Cerebellar cortex (tissue), 1 donor: ENCODE measurements around the gene PLK5.

ENCODE experiments used
- DNase-seq: peaks from one replicate; pipeline ENCODE4 v3.0.0-alpha.2; 2015; ENCODE audit warnings: low spot score

Gene PLK5

DNA sequence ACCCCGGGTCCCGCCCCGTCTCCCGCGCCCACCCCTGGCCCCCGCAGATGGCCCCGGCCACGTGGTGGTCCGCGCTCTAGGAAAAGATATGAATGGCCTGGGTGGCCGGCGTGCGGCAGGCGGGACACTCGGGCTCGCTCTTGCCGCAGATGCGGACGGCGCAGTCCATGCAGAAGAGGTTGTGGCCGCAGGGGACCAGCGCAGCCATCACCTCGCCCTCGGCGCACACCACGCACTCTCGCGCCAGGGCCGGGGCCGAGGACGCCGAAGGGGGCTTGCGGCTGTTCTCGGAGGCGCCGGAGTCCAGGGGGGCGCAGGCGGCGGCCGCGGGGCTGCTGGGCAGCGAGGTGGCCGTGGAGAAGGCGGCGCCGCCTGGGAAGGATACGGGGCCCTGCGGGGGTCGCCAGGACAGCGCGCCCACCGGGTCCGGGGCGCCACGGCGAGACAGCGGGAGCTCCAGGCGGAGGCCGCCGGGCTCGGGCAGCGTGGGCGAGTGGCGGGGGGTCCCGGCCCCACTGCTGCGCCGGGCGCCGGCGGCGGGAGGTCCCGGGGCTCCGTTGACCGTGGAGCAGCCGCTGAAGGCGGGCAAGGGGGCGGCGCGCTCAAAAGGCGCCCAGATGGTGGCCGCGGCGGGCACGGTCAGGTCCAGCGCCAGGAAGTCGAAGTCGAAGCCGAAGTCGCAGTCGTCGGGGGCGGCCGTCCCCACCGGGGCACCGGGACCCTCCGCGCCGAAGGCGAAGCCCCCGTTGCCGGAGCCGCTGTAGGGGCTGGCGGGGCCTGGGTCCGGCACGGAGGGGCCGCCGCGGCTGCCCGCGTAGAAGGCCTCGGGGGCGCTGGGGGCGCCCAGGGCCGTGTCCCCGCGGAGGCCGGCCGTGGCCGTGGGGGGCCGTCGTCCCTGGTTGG is 31.9 kb downstream of the PLK5 start:
- DNase-seq: no peak

GRCh38 chr19:1556390-1557070 is 32.7 kb downstream of the PLK5 start:
- no peak for DNase-seq

DNA sequence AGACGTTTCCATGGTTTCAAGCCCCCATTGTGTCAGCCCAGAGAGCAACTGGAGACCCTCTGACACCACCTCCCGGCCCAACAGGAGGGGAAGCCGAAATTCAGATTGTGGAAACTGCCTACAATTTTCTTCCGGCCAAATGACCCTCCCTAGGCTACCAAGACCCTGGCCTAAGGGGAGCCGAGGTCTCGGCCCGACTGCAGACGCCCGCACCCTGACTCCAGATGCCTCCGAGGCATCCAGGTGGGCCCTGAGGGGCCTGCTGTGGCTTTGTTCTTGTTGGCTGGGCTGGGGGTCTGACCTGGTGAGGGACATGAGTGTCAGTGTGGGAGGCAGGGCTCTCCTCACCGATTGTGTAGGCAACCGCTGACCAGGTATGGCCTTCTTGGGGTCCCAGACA is 34.7 kb downstream of the PLK5 start:
- no peak for DNase-seq

GRCh38 chr19:1560286-1560882 is 36.5 kb downstream of the PLK5 start:
- no peak for DNase-seq

DNA sequence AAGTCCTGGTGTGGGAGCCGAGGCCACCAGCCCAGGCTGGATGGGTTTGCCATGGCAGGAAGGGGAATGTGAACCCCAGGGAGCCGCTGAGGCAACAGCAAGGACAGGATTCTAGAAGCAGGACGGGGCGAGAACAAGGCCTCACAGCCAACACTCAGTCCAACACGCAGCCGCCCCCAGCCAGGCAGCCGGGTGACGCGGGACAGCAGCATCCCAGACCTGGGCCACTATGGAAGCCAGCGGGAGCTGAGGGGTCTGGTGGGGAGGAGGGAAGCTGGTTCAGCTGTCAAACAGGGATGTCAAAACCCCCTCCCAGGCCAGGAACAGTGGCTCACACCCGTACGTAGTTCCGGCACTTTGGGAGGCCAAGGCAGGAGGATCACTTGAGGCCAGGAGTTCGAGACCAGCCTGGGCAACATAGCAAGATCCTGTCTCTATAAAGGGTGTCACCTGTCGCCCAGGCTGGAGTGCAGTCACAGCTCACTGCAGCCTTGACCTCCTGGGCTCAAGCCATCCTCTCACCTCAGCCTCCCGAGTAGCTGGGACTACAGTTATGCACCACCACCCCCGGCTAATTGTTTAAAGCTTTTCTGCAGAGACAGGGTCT is 37.5 kb downstream of the PLK5 start:
- no peak for DNase-seq

DNA sequence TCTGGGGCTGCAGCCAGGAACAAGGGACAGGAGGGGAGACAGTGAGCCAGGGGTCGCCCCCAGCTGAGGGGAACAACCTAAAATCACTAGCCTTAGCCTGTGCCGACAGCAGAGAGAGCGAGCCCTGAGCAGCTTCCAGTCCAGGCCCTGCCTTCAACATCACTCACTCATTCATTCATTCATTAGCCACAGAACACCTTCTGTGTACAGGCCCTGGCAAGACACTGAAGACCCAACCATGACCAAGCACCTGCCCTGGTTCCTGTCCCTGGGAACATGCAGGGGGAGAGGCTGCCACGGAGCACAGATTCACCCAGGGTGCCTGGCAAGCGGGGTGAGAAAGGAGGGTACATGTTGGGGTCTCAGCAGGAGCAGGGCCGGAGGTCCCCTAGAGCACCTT is 39.4 kb downstream of the PLK5 start:
- no peak for DNase-seq

DNA sequence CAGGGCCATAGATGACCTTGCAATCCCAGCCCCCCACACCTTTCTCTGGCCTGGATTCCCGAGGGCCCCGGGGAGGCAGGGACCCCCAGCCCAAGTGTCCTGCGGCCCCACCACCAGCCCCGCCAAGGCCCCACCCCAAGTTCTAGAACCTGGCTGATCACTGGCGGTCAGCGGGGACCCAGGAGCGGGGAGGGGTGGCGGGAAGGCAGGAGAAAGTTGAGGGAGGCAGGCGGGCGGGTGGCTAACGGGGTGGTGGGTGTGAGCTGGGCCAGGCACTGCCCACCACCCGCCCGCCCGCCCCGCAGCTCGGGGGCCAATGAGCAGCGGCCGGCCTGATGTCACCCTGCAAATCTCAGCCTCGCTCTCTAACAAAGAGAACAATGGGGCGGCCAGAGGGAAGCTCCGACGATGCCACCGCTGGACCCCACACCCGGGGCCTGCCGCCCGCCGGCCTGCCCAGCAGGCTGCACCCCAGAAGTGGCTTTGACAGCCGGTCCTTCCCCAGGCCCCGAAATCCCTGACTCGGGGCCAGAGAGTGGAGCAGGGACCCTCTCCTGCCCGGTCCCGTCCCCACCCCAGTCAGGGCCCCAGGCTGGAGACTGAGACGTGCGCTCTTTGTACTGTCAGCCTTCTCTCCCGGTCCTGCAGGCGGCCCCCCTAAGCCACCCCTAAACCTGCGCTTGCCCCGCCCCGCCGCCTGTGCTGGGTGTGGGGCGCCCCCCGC is 42.7 kb downstream of the PLK5 start:
- peak; percentile 67 for DNase-seq

DNA sequence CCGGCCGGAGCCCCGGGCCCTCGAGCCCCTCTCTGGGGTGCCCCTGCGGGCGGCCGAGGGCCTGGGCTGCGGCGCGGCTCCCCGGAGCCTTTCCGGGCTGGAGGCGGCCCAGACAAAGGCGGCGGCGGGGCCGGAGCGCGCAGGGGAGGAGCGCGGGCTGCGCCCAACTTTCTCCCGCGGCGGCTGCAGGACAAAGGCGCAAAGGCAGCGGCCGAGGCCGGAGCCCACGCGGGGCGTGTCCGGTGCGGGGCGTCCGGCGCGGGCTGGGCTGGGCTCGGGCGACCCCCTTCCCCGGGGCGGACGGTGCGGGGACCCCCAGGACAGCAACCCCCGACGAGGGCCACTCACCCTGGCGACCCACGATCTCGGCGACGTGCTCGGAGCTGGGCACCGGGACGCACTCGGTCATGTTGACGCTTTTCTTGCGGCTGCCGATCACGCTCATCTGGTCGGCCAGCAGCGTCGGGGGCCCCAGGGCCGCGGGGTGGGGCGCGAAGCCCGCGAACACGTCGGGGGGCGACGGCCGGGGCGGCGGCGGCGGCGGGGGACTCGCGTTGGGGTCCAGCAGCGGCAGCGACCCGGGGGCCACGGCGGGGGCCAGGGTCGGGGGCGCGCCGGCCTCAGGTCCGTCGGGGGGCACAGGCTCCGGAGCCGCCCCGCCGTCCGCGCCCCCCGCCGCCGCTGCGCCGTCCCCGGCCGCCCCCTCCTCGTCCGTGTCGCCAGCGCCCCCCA is 43.4 kb downstream of the PLK5 start:
- no peak for DNase-seq

GRCh38 chr19:1567848-1568227 is 44.0 kb downstream of the PLK5 start:
- no peak for DNase-seq

DNA sequence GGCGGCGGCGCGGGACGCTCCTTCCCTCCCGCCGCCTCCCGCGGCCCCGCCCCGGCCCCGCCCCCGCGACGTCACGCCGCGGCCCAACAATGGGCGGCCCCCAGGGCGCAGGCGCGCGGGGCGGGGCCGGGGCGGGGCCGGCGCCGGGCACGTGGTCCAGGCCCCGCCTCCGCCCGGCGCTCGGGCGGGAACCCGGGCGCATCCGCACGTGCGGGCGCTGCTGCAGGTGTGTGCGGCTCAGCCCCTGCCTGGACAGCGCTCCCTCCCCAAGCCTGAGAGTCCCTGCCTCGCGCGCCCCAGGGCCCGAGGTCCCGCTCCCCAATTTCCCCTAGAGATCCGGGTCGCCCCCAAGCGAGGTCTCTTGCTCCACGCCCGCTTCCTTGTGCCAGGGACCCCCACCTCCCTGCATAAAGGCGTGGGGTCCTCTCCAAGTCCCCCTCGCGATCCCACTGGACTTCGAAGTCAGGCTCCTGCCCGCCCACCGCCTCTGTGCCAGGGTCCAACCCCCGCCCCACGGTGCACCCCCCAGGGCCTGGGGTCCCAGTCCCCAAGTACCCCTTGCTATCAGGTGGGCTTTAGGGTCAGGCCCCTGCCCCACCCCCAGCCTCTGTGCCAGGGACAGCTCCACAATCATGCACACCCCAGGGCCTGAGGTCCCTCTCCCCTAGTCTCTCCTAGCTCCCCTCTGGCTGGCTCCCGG is 44.6 kb downstream of the PLK5 start, which contains the start of gene MEX3D:
MEX3D (minus strand) TSS at position 6 of the 700 bp plus-strand sequence. CDS start 267 bp downstream, outside the sequence.
- peak; percentile 55 for DNase-seq

DNA sequence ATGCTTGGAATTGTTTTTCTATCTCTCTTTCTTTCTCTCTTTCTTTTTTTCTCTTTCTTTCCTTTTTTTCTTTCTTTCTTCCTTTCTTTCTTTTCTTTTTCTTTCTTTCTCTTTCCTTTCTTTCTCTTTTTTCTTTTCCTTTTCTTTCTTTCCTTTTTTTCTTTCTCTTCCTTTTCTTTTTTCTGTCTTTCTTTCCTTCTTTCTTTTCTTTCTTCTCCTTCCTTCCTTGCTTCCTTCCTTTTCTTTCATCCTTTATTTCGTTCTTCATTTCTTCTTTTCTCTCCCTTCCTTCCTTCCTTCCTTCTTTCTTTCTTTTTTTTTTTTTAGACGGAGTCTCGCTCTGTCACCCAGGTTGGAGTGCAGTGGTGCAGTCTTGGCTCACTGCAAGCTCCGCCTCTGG is 46.1 kb downstream of the PLK5 start:
- DNase-seq: no peak

GRCh38 chr19:1570836-1571235 is 47.0 kb downstream of the PLK5 start:
- no peak for DNase-seq

DNA sequence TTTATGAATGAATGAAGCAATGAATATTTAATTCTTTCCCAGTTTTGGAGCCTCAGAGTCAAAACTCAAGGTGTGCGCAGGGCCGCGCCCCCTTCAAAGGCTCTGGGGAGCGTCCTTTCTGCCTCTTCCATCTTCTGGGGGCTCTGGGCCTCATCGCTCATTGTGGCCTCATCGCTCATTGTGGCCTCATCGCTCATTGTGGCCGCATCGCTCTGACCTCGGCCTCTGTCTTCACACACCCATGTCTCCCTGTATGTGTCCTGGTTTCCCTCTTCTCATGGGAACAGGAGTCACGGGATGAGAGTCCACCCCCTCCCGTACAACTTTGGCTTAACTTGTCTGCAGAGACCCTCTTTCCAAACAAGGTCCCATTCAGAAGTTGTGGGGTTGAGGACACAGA is 47.5 kb downstream of the PLK5 start:
- DNase-seq: no peak

- no peak for DNase-seq
Measured at GRCh38 chr19:1572795-1573194, 48.9 kb downstream of the PLK5 start.

DNA sequence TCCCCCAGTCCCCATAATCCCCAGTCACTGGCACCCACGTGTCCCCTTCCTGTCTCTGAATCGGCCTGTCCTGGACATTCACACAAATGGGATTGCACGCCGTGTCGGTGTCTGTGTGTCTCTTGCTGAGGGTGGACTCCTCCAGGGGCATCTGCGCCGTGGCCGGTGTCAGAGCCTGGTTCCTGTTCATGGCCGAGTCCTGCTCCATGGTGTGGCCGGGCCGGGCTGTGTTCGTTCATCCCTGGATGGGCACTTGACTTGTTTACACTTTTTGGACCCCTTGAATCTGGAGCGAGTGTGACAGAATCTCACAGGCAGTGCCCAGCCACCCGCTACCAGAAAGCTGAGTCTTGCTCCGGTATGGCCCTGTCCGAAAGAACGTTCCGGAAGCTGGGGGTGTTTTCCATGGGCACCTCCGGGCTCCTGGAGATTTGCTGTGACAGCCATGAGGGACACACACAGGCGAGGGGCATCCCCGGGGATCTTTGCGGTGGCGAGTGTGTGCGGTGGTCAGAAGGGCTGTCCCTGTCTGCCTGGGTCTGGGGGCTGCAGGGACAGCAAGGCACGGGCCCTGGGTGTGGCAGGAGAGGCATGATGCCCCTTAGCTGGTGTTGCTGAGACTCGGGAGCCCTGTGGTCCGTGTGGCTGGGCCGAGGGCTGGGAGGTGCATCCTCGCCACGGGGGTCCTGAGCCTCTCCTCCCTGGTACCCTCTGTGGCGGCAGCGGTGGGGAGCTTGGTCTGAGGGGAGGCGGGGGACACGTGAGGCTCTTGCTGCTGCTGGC is 50.7 kb downstream of the PLK5 start:
- DNase-seq: no peak

DNA sequence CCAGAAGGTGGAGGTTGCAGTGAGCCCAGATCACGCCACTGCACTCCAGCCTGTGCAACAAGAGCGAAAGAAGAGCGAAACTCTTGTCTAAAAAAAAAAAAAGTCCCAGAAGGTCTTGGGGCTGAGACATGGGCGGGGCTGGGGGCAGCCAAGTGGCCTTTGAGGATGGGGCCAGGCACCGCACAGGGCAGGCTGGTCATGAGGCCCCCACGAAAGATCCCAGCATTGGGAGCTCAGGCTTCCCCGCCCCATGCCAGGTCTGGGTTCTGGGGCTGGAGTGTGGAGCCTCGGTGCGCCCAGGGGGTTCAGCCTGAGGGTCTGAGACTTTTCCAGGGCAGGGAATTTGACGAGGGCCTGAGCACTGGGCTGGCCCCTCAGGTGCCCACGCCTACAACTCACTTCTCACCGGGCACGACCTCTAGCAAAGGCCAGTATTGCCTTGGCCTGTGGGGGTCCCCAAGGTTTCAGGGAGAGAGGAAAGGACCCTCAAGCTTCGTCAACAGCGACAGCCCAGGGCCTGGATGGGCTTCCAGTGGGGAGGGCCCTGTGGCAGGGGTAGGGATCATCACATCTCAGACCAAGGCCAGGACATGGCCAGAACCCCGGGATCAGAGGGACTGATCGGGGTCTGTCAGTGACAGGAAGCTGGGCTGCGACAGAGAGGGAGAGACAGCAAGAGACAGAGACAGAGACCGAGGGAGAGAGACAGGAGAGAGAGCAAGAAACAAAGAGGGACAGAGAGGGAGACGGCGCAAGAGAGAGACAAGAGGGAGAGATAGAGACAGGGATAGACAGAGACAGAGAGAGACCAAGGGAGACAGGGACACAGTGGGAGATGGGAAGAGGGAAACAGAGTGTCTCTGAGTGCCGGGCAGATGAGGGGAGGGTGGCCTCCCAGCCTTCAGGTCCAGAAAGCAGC is 51.7 kb downstream of the PLK5 start:
- no peak for DNase-seq

DNA sequence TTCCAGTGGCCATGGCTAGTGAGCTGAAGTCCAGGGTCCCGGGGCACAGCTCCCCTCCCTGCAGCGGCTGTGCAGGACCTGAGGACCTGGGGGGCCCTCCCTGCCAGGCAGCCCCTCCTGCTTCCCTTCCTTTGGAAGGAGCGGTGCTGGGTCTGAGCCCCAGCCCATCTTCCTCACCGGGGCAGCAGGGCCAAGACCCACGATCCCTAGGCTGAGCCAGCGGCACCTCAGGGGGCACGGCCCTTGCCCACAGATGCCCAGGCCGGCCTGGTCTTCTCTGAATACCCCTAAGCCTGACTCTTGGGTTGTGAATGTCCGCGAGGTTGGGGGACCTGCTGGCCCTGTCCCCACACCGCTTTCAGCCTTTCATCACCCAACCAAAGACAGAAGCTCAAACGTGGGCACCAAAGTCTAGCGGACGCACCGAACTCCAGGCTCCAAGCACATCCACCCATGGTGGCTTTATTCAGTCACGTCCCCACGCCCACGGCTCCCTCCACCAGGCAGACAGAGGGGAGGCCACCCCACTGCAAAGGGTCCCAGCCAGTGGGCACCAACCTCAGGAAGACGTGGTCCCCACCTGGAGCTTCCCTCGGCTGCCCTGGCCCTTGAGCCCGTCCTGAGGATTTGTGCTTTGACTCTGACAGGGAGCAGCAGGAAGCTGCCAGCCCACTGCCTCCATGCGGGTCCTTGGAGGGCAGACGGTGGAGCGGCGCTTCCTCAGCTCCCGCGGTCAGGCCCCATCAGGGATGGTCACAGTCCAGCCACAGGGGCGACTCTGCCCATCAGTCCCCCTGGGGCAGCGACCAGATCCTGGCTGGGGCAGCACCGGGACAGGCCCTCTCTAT is 52.6 kb downstream of the PLK5 start:
- no peak for DNase-seq
